SK-N-DZ (cell line): Measurements from ENCODE around the gene LNP1. TPM values are rescaled to one million over a fixed set of nuclear protein-coding genes. Genes with fewer than 3 reads are reported as not detected.
A peak's percentile ranks its signal among the peaks of the same experiment; 100 is the strongest.
"Not testable (repeated sequence)": the region's sequence is repeated elsewhere in the genome, so short reads cannot be mapped to it uniquely, and the experiment has no call there.

Experiments used
- DNase-seq: peaks from one replicate; pipeline ENCODE4 v3.0.0-alpha.2; 2015; ENCODE audit warnings: low spot score
- polyA plus RNA-seq, 2 experiments: library from polyadenylated mRNA; depleted of rRNA; stranded (reverse); fragments of >200 nt; gene quantifications; 2 replicates each; pipeline ENCODE4 v1.2.3, GENCODE V29; 2014

The LNP1 gene
- polyA plus RNA-seq (2014; cell fraction: cytosol; rRNA removed), result 17.1 and 18.7 TPM in 2 replicates
- 8.0 and 8.3 TPM in 2 replicates for polyA plus RNA-seq (2014; cell fraction: nucleus; rRNA removed)

GRCh38 chr3:100400780-100401673, at the start of gene LNP1, which contains the start of gene TOMM70:
LNP1 (plus strand) TSS chr3:100401539; CDS start chr3:100429730, 28,191 bp downstream.
TOMM70 (minus strand) TSS chr3:100401089; CDS start chr3:100400949, 140 bp downstream.
- DNase-seq, result peak; percentile 98

- DNase-seq, result not testable (repeated sequence)
Observed at GRCh38 chr3:100351770-100352169, 49.6 kb upstream of the LNP1 start.

- no peak for DNase-seq
Observed at GRCh38 chr3:100352296-100353231, 48.8 kb upstream of the LNP1 start.

GRCh38 chr3:100354850-100355249, 46.5 kb upstream of the LNP1 start:
- DNase-seq, result no peak

- no peak for DNase-seq
Observed at GRCh38 chr3:100358413-100358812, 42.9 kb upstream of the LNP1 start.

GRCh38 chr3:100359035-100359434, 42.3 kb upstream of the LNP1 start:
- no peak for DNase-seq

GRCh38 chr3:100360757-100361496, 40.4 kb upstream of the LNP1 start:
- DNase-seq, result no peak

GRCh38 chr3:100361897-100362296, 39.4 kb upstream of the LNP1 start:
- no peak for DNase-seq

- DNase-seq, result no peak
Observed at GRCh38 chr3:100364421-100364820, 36.9 kb upstream of the LNP1 start.

- DNase-seq, result no peak
Observed at GRCh38 chr3:100366424-100366823, 34.9 kb upstream of the LNP1 start.

GRCh38 chr3:100368441-100368840, 32.9 kb upstream of the LNP1 start:
- no peak for DNase-seq

GRCh38 chr3:100370756-100371155, 30.6 kb upstream of the LNP1 start:
- no peak for DNase-seq

GRCh38 chr3:100374521-100374920, 26.8 kb upstream of the LNP1 start:
- DNase-seq, result no peak

GRCh38 chr3:100376301-100376700, 25.0 kb upstream of the LNP1 start:
- DNase-seq, result no peak

- DNase-seq, result no peak
Observed at GRCh38 chr3:100384733-100385525, 16.4 kb upstream of the LNP1 start.

- no peak for DNase-seq
Observed at GRCh38 chr3:100386437-100387074, 14.8 kb upstream of the LNP1 start.

GRCh38 chr3:100389025-100389424, 12.3 kb upstream of the LNP1 start:
- no peak for DNase-seq

GRCh38 chr3:100395679-100396431, 5.5 kb upstream of the LNP1 start:
- no peak for DNase-seq

GRCh38 chr3:100396967-100397366, 4.4 kb upstream of the LNP1 start:
- no peak for DNase-seq
